ENCODE data around the gene CASKIN1. TPM values are rescaled to one million over a fixed set of nuclear protein-coding genes. Genes with fewer than 3 reads are reported as not detected.
A peak's percentile ranks its signal among the peaks of the same experiment; 100 is the strongest.

Gene CASKIN1
- total and polyA plus RNA-seq, 2 experiments from 2014 or later, result 1.0 to 6.2 TPM

DNA sequence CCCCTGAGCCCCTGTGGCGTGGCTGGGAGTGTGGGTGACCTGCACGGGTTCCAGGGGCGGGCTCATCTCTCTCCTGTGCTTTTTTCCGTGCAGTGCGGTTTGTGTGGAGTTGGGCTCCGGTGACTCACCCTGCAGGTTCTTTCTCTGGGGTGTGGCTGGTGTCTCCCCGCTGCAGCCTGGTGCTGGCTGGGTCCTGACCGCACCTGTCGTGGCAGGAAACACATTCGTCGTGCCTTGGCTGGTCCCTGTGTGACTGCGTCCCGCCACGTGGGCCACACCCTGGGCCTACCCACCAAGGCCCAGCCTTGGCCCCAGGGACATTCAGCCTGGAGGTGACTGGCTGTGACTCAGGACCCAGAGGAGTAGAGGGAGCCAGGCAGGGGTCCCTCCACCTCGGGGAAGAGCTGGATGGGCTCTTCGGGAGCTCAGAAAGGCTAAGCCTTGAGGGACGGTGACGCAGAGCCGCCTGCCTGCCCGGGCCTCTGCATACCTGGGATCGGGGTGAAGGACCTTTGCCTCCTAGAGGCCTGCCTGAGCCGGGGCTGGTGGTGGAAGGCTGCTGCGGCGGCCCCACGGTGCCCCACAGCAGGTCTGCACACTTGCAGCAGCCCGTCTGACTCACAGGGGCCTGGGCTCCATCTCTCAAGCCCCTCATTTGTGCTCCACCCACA lies 33.1 kb downstream of the CASKIN1 start:
- H3K27ac ChIP-seq (ENCODE audit: low read depth), result 0 out of 2 replicates have a peak overlapping the region, but pooled peaks have one; percentile 72
- no peaks in the 10 kb centered on the region for H3K27me3 ChIP-seq (ENCODE audit: insufficient read depth)
- DNase-seq (ENCODE audit: low spot score) (no peak), ATAC-seq (no peak)
- no peak overlapping the region for H3K4me2 ChIP-seq
- H3K27ac Mint-ChIP-seq, result no peak overlapping the region
- no peak overlapping the region for H3K4me3 ChIP-seq
- TF ChIP-seq CREB1 (CRISPR knock-in tag; IDR thresholded peaks at IDR 0.05; ENCODE audit: low read depth) (no peak), EZH2 (IDR thresholded peaks at IDR 0.05; ENCODE audit: low read depth, unreplicated experiment) (no peak), EZH2phosphoT487 (IDR thresholded peaks at IDR 0.05; ENCODE audit: unreplicated experiment) (no peak), NANOG (IDR thresholded peaks at IDR 0.05; ENCODE audit: borderline replicate concordance) (no peak), ZNF331 (CRISPR knock-in tag; IDR thresholded peaks at IDR 0.05; ENCODE audit: low read depth) (no peak), ZNF114 (CRISPR knock-in tag; IDR thresholded peaks at IDR 0.05) (no peak), STAT1 (IDR thresholded peaks at IDR 0.05; ENCODE audit: unreplicated experiment) (no peak)
- TF ChIP-seq, protein P1, sequence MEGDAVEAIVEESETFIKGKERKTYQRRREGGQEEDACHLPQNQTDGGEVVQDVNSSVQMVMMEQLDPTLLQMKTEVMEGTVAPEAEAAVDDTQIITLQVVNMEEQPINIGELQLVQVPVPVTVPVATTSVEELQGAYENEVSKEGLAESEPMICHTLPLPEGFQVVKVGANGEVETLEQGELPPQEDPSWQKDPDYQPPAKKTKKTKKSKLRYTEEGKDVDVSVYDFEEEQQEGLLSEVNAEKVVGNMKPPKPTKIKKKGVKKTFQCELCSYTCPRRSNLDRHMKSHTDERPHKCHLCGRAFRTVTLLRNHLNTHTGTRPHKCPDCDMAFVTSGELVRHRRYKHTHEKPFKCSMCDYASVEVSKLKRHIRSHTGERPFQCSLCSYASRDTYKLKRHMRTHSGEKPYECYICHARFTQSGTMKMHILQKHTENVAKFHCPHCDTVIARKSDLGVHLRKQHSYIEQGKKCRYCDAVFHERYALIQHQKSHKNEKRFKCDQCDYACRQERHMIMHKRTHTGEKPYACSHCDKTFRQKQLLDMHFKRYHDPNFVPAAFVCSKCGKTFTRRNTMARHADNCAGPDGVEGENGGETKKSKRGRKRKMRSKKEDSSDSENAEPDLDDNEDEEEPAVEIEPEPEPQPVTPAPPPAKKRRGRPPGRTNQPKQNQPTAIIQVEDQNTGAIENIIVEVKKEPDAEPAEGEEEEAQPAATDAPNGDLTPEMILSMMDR (conservative IDR thresholded peaks at IDR 0.05; ENCODE audit: low read depth in 2 of 2), result no peak
- TF ChIP-seq, protein P2, sequence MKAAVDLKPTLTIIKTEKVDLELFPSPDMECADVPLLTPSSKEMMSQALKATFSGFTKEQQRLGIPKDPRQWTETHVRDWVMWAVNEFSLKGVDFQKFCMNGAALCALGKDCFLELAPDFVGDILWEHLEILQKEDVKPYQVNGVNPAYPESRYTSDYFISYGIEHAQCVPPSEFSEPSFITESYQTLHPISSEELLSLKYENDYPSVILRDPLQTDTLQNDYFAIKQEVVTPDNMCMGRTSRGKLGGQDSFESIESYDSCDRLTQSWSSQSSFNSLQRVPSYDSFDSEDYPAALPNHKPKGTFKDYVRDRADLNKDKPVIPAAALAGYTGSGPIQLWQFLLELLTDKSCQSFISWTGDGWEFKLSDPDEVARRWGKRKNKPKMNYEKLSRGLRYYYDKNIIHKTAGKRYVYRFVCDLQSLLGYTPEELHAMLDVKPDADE (IDR thresholded peaks at IDR 0.05), result no peak
- peaks cover 4% of the 10 kb centered on the region; the same call in 1 of the 2 replicates for H3K36me3 ChIP-seq (ENCODE audit: insufficient read depth)
- H3K4me3 Mint-ChIP-seq, result no peak overlapping the region
- H3K27me3 Mint-ChIP-seq (ENCODE audit: insufficient read depth, low read depth, poor library complexity), result peaks cover 11% of the 10 kb centered on the region
- H3K9me2 ChIP-seq (ENCODE audit: insufficient read depth), result no peaks in the 10 kb centered on the region
- peaks cover 9% of the 10 kb centered on the region; the same call in 1 of the 2 replicates for H3K4me1 ChIP-seq (ENCODE audit: insufficient read depth)
- peaks cover 32% of the 10 kb centered on the region for H3K36me3 Mint-ChIP-seq (ENCODE audit: low read depth)
- H3K4me1 Mint-ChIP-seq, result peaks cover 9% of the 10 kb centered on the region
- peaks cover 13% of the 10 kb centered on the region; the same call in 1 of the 2 replicates for H3F3A ChIP-seq (replicated peaks; ENCODE audit: low read depth)
- H3K9me3 Mint-ChIP-seq, result no peaks in the 10 kb centered on the region; the same call in 2 of the 3 replicates
- peaks cover 46% of the 10 kb centered on the region for H3K79me2 ChIP-seq (replicated peaks; ENCODE audit: insufficient read depth)
- no peak overlapping the region for H2AFZ ChIP-seq
- H4K20me1 ChIP-seq (replicated peaks; ENCODE audit: insufficient read depth), result no peaks in the 10 kb centered on the region; the same call in none of the 2 replicates

DNA sequence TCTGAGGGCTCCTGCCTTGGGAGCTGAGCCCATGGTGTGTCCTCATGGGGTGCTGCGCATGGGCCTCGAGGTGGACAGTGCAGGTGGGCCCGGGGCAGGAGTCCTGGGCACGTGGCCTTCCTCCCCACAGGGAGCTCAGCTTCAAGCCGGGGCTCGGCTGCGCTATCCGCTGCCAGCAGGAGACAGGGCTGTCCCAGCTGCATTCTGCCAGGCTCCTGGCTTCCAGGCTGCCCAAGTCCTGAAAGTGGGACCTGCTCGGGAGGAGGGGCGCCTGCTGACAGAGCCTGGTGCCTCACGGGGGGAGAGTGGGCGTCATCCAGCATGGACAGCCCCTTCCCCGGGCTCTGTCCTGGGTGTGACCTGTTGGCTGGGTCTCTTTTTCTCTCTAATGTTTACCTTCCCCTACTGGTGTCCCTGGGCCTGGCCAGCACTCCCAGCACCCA lies 33.7 kb downstream of the CASKIN1 start:
- Histone ChIP-seq H3F3A (replicated peaks; ENCODE audit: low read depth) (peaks cover 10% of the 10 kb centered on the region; the same call in 1 of the 2 replicates), H2AFZ (no peak overlapping the region), H3K4me1 (ENCODE audit: insufficient read depth) (peaks cover 9% of the 10 kb centered on the region; the same call in 1 of the 2 replicates), H3K27ac (ENCODE audit: low read depth) (0 out of 2 replicates have a peak overlapping the region, but pooled peaks have one; percentile 9), H3K36me3 (ENCODE audit: insufficient read depth) (peaks cover 4% of the 10 kb centered on the region; the same call in 1 of the 2 replicates), H3K4me2 (no peak overlapping the region), H4K20me1 (replicated peaks; ENCODE audit: insufficient read depth) (no peaks in the 10 kb centered on the region; the same call in none of the 2 replicates), H3K9me2 (ENCODE audit: insufficient read depth) (no peaks in the 10 kb centered on the region), H3K27me3 (ENCODE audit: insufficient read depth) (no peaks in the 10 kb centered on the region), H3K79me2 (replicated peaks; ENCODE audit: insufficient read depth) (peaks cover 53% of the 10 kb centered on the region), H3K4me3 (no peak overlapping the region)
- Mint-ChIP-seq H3K27ac (no peak overlapping the region), H3K27me3 (ENCODE audit: insufficient read depth, low read depth, poor library complexity) (peaks cover 14% of the 10 kb centered on the region), H3K9me3 (no peaks in the 10 kb centered on the region; the same call in 2 of the 3 replicates), H3K4me1 (peaks cover 13% of the 10 kb centered on the region), H3K4me3 (no peak overlapping the region), H3K36me3 (ENCODE audit: low read depth) (peaks cover 28% of the 10 kb centered on the region)
- DNase-seq (ENCODE audit: low spot score) (no peak), ATAC-seq (no peak)
- TF ChIP-seq, protein P2 (IDR thresholded peaks at IDR 0.05), result no peak
- TF ChIP-seq EZH2phosphoT487 (IDR thresholded peaks at IDR 0.05; ENCODE audit: unreplicated experiment) (no peak), POLR2AphosphoS5 (IDR thresholded peaks at IDR 0.05; ENCODE audit: low read depth) (no peak), JUNB (IDR thresholded peaks at IDR 0.05; ENCODE audit: unreplicated experiment) (no peak)
- TF ChIP-seq, protein P1 (conservative IDR thresholded peaks at IDR 0.05; ENCODE audit: low read depth in 2 of 2), result no peak

Measured in GM23338 (cell line).